Activated naive CD8-positive, alpha-beta T cell treated with anti-CD3 and anti-CD28 coated beads for 36 hours (primary cell): ENCODE results near the gene TPCN2. TPM values are rescaled to one million over a fixed set of nuclear protein-coding genes. Genes with fewer than 3 reads are reported as not detected.
"Not testable (repeated sequence)": the region's sequence is repeated elsewhere in the genome, so short reads cannot be mapped to it uniquely, and the experiment has no call there.

Experiments
- DNase-seq: peaks from one replicate; pipeline ENCODE4 v3.0.0; 2021
- H3K27ac Mint-ChIP-seq: one replicate; pipeline ENCODE4 v1.8.0; 2022; ENCODE audit warnings: mild to moderate bottlenecking, moderate library complexity, mixed read lengths
- H3K27me3 Mint-ChIP-seq: one replicate; pipeline ENCODE4 v1.8.0; 2022; ENCODE audit warnings: mild to moderate bottlenecking, mixed read lengths
- H3K36me3 Mint-ChIP-seq: one replicate; pipeline ENCODE4 v1.8.0; 2021; ENCODE audit warnings: mild to moderate bottlenecking, mixed read lengths
- H3K4me1 Mint-ChIP-seq: one replicate; pipeline ENCODE4 v1.8.0; 2021; ENCODE audit warnings: mixed read lengths
- H3K4me3 Mint-ChIP-seq: one replicate; pipeline ENCODE4 v1.8.0; 2022; ENCODE audit warnings: mild to moderate bottlenecking, moderate library complexity, mixed read lengths
- H3K9me3 Mint-ChIP-seq: one replicate; pipeline ENCODE4 v1.8.0; 2022; ENCODE audit warnings: mixed read lengths
- total RNA-seq, 2 experiments: library from RNA; stranded (reverse); gene quantifications; one replicate each; pipeline ENCODE4 v1.2.3, GENCODE V29; 2021

TPCN2 gene
- total RNA-seq, 2 experiments from 2014 or later, result 10.9 to 11.3 TPM

GRCh38 chr11:69149338-69150045, 100.8 kb downstream of the TPCN2 start:
- not testable (repeated sequence) for H3K27ac Mint-ChIP-seq, H3K27me3 Mint-ChIP-seq

GRCh38 chr11:69150175-69150574, 101.4 kb downstream of the TPCN2 start:
- Mint-ChIP-seq H3K36me3 (peaks cover 15% of the 10 kb centered on the region), H3K9me3 (peaks cover 16% of the 10 kb centered on the region), H3K4me1 (peaks cover 7% of the 10 kb centered on the region)

More at GRCh38 chr11:69149338-69150045, 100.8 kb downstream of the TPCN2 start:
- peaks cover 16% of the 10 kb centered on the region for H3K9me3 Mint-ChIP-seq
- not testable (repeated sequence) for DNase-seq, H3K4me3 Mint-ChIP-seq
- peaks cover 12% of the 10 kb centered on the region for H3K4me1 Mint-ChIP-seq
- H3K36me3 Mint-ChIP-seq, result peaks cover 15% of the 10 kb centered on the region

GRCh38 chr11:69151836-69152235, 103.1 kb downstream of the TPCN2 start:
- Mint-ChIP-seq H3K4me1 (peaks cover 17% of the 10 kb centered on the region), H3K4me3 (no peak overlapping the region), H3K36me3 (peaks cover 7% of the 10 kb centered on the region), H3K27me3 (no peaks in the 10 kb centered on the region), H3K27ac (no peak overlapping the region), H3K9me3 (peaks cover 5% of the 10 kb centered on the region)
- no peak for DNase-seq

More at GRCh38 chr11:69150175-69150574, 101.4 kb downstream of the TPCN2 start:
- no peaks in the 10 kb centered on the region for H3K27me3 Mint-ChIP-seq
- H3K4me3 Mint-ChIP-seq, result no peak overlapping the region
- DNase-seq, result no peak
- H3K27ac Mint-ChIP-seq, result no peak overlapping the region

- Mint-ChIP-seq H3K27ac (no peak overlapping the region), H3K9me3 (peaks cover 5% of the 10 kb centered on the region), H3K4me1 (peaks cover 17% of the 10 kb centered on the region), H3K4me3 (no peak overlapping the region), H3K27me3 (no peaks in the 10 kb centered on the region), H3K36me3 (peaks cover 7% of the 10 kb centered on the region)
- DNase-seq, result no peak
These were observed 104.1 kb downstream of the TPCN2 start for GRCh38 chr11:69152733-69153421.

GRCh38 chr11:69153661-69154060, 104.9 kb downstream of the TPCN2 start:
- peaks cover 5% of the 10 kb centered on the region for H3K36me3 Mint-ChIP-seq
- peaks cover 17% of the 10 kb centered on the region for H3K4me1 Mint-ChIP-seq
- no peak overlapping the region for H3K27ac Mint-ChIP-seq
- peaks cover 3% of the 10 kb centered on the region for H3K27me3 Mint-ChIP-seq
- H3K9me3 Mint-ChIP-seq, result peaks cover 5% of the 10 kb centered on the region
- no peak overlapping the region for H3K4me3 Mint-ChIP-seq
- DNase-seq, result no peak

GRCh38 chr11:69154211-69154913, 105.6 kb downstream of the TPCN2 start:
- no peak overlapping the region for H3K4me3 Mint-ChIP-seq
- peaks cover 1% of the 10 kb centered on the region for H3K9me3 Mint-ChIP-seq
- H3K36me3 Mint-ChIP-seq, result peaks cover 2% of the 10 kb centered on the region
- H3K27ac Mint-ChIP-seq, result no peak overlapping the region
- DNase-seq, result no peak
- H3K4me1 Mint-ChIP-seq, result peaks cover 14% of the 10 kb centered on the region
- peaks cover 3% of the 10 kb centered on the region for H3K27me3 Mint-ChIP-seq

GRCh38 chr11:69154938-69155301, 106.2 kb downstream of the TPCN2 start:
- Mint-ChIP-seq H3K4me3 (no peak overlapping the region), H3K9me3 (peaks cover 1% of the 10 kb centered on the region), H3K4me1 (peaks cover 14% of the 10 kb centered on the region), H3K27ac (no peak overlapping the region), H3K27me3 (peaks cover 3% of the 10 kb centered on the region), H3K36me3 (peaks cover 2% of the 10 kb centered on the region)
- DNase-seq, result no peak

GRCh38 chr11:69155302-69156234, 106.8 kb downstream of the TPCN2 start, which contains the start of gene SMIM38:
TSS of gene SMIM38 (plus strand) at chr11:69155935. CDS start at chr11:69157847, 1,912 bp downstream.
- Mint-ChIP-seq H3K9me3 (no peaks in the 10 kb centered on the region), H3K4me3 (no peak within 1 kb of the TSS), H3K4me1 (peaks cover 14% of the 10 kb centered on the region), H3K27me3 (peaks cover 3% of the 10 kb centered on the region), H3K36me3 (no peaks in the 10 kb centered on the region), H3K27ac (peak within 1 kb of the TSS; percentile 25)
- DNase-seq, result no peak

GRCh38 chr11:69156235-69156639, 107.5 kb downstream of the TPCN2 start:
- Mint-ChIP-seq H3K4me3 (no peak overlapping the region), H3K27ac (no peak overlapping the region), H3K4me1 (peaks cover 14% of the 10 kb centered on the region), H3K27me3 (peaks cover 3% of the 10 kb centered on the region), H3K36me3 (no peaks in the 10 kb centered on the region), H3K9me3 (no peaks in the 10 kb centered on the region)
- no peak for DNase-seq

- DNase-seq, result no peak
- peaks cover 14% of the 10 kb centered on the region for H3K4me1 Mint-ChIP-seq
- peaks cover 3% of the 10 kb centered on the region for H3K27me3 Mint-ChIP-seq
- H3K4me3 Mint-ChIP-seq, result no peak overlapping the region
- H3K27ac Mint-ChIP-seq, result no peak overlapping the region
- H3K9me3 Mint-ChIP-seq, result no peaks in the 10 kb centered on the region
- H3K36me3 Mint-ChIP-seq, result no peaks in the 10 kb centered on the region
These were observed 108.0 kb downstream of the TPCN2 start for GRCh38 chr11:69156673-69157155.

- Mint-ChIP-seq H3K4me1 (peaks cover 14% of the 10 kb centered on the region), H3K9me3 (no peaks in the 10 kb centered on the region), H3K27ac (no peak overlapping the region), H3K27me3 (peaks cover 3% of the 10 kb centered on the region), H3K4me3 (no peak overlapping the region), H3K36me3 (no peaks in the 10 kb centered on the region)
- DNase-seq, result peak; percentile 34
These were observed 108.6 kb downstream of the TPCN2 start for GRCh38 chr11:69157156-69157821.

GRCh38 chr11:69157822-69158231, 109.1 kb downstream of the TPCN2 start:
- Mint-ChIP-seq H3K27me3 (peaks cover 3% of the 10 kb centered on the region), H3K4me1 (peaks cover 14% of the 10 kb centered on the region), H3K36me3 (peaks cover 2% of the 10 kb centered on the region), H3K27ac (no peak overlapping the region), H3K9me3 (peaks cover 3% of the 10 kb centered on the region), H3K4me3 (no peak overlapping the region)
- no peak for DNase-seq

GRCh38 chr11:69158301-69159149, 109.8 kb downstream of the TPCN2 start:
- Mint-ChIP-seq H3K36me3 (peaks cover 5% of the 10 kb centered on the region), H3K27me3 (peaks cover 3% of the 10 kb centered on the region), H3K4me1 (peaks cover 12% of the 10 kb centered on the region), H3K9me3 (peaks cover 8% of the 10 kb centered on the region), H3K4me3 (no peak overlapping the region), H3K27ac (no peak overlapping the region)
- DNase-seq, result no peak
